Globus pallidus (tissue), 1 donor: Measurements from ENCODE around the gene TTC27.
A peak's percentile ranks its signal among the peaks of the same experiment; 100 is the strongest.
"Not testable (repeated sequence)": the region's sequence is repeated elsewhere in the genome, so short reads cannot be mapped to it uniquely, and the experiment has no call there.

ENCODE experiments used
- DNase-seq: peaks from one replicate; pipeline ENCODE4 v3.0.0-alpha.2; 2015; ENCODE audit warnings: low spot score

The TTC27 gene

GRCh38 chr2:32807662-32808061, 179.8 kb downstream of the TTC27 start:
- DNase-seq, result no peak

GRCh38 chr2:32810909-32811495, 183.2 kb downstream of the TTC27 start:
- DNase-seq, result no peak

GRCh38 chr2:32811696-32812095, 183.8 kb downstream of the TTC27 start:
- DNase-seq, result no peak

GRCh38 chr2:32812316-32812715, 184.5 kb downstream of the TTC27 start:
- no peak for DNase-seq

GRCh38 chr2:32820088-32820487, 192.2 kb downstream of the TTC27 start:
- DNase-seq, result no peak

- DNase-seq, result no peak
These were observed 192.9 kb downstream of the TTC27 start for GRCh38 chr2:32820701-32821100.

DNA sequence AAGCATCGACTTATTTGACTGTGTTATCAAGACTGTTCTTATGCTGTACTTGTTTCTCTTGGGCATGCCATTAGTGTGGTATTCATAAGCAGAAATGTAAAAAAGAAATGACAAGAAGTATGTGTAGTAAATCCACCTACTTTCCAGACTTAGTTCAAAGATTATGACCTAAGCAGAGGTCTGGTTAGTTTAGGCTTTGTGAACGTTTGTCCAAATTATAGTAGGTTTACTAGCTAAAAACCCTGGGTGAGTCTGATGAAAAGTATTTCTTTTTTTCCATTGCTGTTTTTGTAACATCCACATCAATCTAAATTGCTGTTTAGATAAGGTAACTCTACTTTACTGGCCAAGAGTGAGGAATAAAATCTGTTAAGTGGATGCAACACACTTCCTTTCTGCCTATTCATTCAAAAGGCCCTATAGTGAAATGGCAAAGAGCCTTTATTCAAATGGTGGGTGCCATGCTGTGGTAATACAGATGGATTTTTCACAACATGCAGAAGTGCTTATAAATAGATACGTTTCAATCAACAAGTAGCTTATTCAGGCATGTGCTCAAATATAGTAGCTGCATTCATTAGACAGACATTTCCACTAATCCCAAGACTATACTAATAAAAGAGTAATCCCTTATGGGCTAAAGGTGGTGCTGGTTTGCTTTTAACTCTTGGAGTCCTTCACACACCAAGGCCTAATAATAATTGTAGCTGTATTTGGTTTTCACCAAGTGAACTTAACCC, 196.4 kb downstream of the TTC27 start:
- DNase-seq, result peak; percentile 54

GRCh38 chr2:32825291-32825712, 197.5 kb downstream of the TTC27 start:
- peak; percentile 79 for DNase-seq

DNA sequence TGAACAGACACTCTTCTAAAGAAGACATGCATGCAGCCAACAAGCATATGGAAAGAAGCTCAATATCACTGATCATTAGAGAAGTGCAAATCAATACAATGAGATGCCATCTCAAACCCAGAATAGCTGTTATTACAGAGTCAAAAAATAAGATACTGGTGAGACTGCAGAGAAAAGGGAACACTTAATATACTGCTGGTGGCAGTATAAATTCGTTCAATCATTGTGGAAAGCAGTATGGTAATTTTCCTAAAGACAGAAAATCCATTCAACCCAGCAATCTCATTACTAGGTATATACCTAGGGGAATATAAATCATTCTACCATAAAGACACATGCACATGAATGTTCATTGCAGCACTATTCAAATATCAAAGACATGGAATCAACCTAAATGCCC, 202.3 kb downstream of the TTC27 start:
- no peak for DNase-seq

GRCh38 chr2:32832821-32833220, 205.0 kb downstream of the TTC27 start:
- DNase-seq, result no peak

- no peak for DNase-seq
These were observed 205.9 kb downstream of the TTC27 start for GRCh38 chr2:32833709-32834108.

GRCh38 chr2:32835148-32835547, 207.3 kb downstream of the TTC27 start:
- no peak for DNase-seq

DNA sequence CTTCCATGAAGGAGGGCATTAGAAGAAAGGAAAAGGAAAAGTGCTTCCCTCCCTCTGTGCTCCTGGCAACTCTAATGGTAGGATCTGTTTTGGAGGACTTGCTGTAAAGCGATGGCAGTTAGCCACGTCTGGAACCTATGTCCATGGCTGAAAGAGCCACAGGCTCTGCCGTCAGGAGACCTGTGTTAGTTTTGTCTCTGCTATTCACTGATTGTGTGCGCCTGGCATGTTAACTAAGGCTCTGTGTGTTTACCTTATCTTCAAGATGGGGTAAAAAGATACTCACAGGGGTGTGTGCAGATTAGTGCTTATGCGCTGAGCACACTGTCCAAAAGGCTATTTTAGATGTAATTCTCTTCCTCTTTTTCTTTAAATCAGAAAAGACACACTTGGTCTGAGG, 209.1 kb downstream of the TTC27 start:
- no peak for DNase-seq

- no peak for DNase-seq
These were observed 210.6 kb downstream of the TTC27 start for GRCh38 chr2:32838418-32838817.

- no peak for DNase-seq
These were observed 211.1 kb downstream of the TTC27 start for GRCh38 chr2:32838949-32839348.

GRCh38 chr2:32841931-32842898, 214.4 kb downstream of the TTC27 start:
- DNase-seq, result no peak

- no peak for DNase-seq
These were observed 215.8 kb downstream of the TTC27 start for GRCh38 chr2:32843699-32844098.

GRCh38 chr2:32844253-32844652, 216.4 kb downstream of the TTC27 start:
- DNase-seq, result no peak

DNA sequence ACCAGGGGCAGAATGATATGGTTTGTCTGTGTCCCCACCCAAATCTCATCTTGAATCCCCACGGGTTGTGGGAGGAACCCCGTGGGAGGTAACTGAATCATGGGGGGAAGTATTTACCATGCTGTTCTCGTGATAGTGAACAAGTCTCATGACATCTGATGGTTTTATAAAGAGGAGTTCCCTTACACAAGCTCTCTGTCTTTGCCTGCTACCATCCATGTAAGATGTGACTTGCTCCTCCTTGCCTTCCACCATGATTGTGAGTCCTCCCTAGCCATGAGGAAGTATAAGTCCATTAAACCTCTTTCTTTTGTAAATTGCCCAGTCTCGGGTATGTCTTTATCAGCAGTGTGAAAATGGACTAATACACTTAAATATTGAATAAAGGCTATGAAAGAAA, 218.4 kb downstream of the TTC27 start:
- not testable (repeated sequence) for DNase-seq

GRCh38 chr2:32847734-32848133, 219.9 kb downstream of the TTC27 start:
- no peak for DNase-seq

GRCh38 chr2:32849456-32850194, 221.8 kb downstream of the TTC27 start:
- no peak for DNase-seq
